ENCODE data around the gene IQGAP1. TPM values are rescaled to one million over a fixed set of nuclear protein-coding genes. Genes with fewer than 3 reads are reported as not detected.

Gene IQGAP1
- total and polyA plus RNA-seq, 2 experiments from 2014 or later, result 65.8 to 125 TPM

DNA sequence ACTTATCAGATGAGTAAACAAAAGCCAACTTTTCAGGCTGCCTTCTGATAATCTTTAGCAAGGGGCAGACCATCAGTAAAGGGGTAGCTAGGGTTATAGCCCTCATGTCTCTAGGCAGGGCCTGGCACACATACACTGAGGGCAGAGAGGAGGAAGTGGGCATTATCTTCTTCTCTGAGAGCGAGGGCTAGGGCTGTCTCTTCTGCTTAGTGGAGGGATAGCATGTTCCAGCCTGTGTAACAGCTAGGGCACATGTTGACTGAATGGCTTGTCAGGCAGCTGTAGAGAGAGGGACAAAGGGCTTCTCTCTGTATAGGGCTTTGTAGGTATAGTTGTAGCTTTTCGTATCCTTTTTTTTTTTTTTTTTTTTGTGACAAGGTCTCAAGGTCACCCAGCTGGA lies 159.5 kb downstream of the IQGAP1 start:
- 53% methylated on average over 2 of the region's 2 CpGs for WGBS (ENCODE audit: low lambda C conversion rate, missing lambda C conversion rate)
- Histone ChIP-seq H3K4me2 (peak overlapping the region; percentile 17), H3K9me2 (replicated peaks; ENCODE audit: insufficient read depth) (no peaks in the 10 kb centered on the region), H3K4me1 (ENCODE audit: insufficient read depth) (peaks cover 3% of the 10 kb centered on the region), H4K20me1 (ENCODE audit: insufficient read depth, poor library complexity, severe bottlenecking) (no peaks in the 10 kb centered on the region), H3K4me3 (no peak overlapping the region), H3K79me2 (peaks cover 52% of the 10 kb centered on the region), H3K36me3 (replicated peaks; ENCODE audit: insufficient read depth, low read depth) (no peaks in the 10 kb centered on the region), H3K27ac (no peak overlapping the region), H2AFZ (no peak overlapping the region), H3K27me3 (no peaks in the 10 kb centered on the region), H3K9me3 (ENCODE audit: low read depth) (no peaks in the 10 kb centered on the region)
- no peak for DNase-seq (ENCODE audit: low spot score)
- TF ChIP-seq CTCF (IDR thresholded peaks at IDR 0.05; ENCODE audit: poor library complexity) (no peak), EZH2 (IDR thresholded peaks at IDR 0.05; ENCODE audit: borderline replicate concordance) (no peak), EZH2phosphoT487 (IDR thresholded peaks at IDR 0.05; ENCODE audit: low read depth, severe bottlenecking, unreplicated experiment) (no peak)

- Histone ChIP-seq H3K27ac (no peak overlapping the region), H4K20me1 (ENCODE audit: insufficient read depth, poor library complexity, severe bottlenecking) (no peaks in the 10 kb centered on the region), H3K9me2 (replicated peaks; ENCODE audit: insufficient read depth) (no peaks in the 10 kb centered on the region), H2AFZ (no peak overlapping the region), H3K36me3 (replicated peaks; ENCODE audit: insufficient read depth, low read depth) (no peaks in the 10 kb centered on the region), H3K4me2 (no peak overlapping the region), H3K4me1 (ENCODE audit: insufficient read depth) (peaks cover 8% of the 10 kb centered on the region), H3K79me2 (peaks cover 48% of the 10 kb centered on the region), H3K9me3 (ENCODE audit: low read depth) (no peaks in the 10 kb centered on the region), H3K27me3 (no peaks in the 10 kb centered on the region), H3K4me3 (no peak overlapping the region)
- no peak for TF ChIP-seq EZH2phosphoT487 (IDR thresholded peaks at IDR 0.05; ENCODE audit: low read depth, severe bottlenecking, unreplicated experiment)
- no peak for TF ChIP-seq EZH2 (IDR thresholded peaks at IDR 0.05; ENCODE audit: borderline replicate concordance)
- TF ChIP-seq CTCF (IDR thresholded peaks at IDR 0.05; ENCODE audit: poor library complexity), result no peak
- DNase-seq (ENCODE audit: low spot score), result no peak
- 90% methylated on average over 6 of the region's 6 CpGs for WGBS (ENCODE audit: low lambda C conversion rate, missing lambda C conversion rate)
These were observed 162.9 kb downstream of the IQGAP1 start for GRCh38 chr15:90550919-90551318.

Small RNA genes lying within 50 kb of the gene (small RNA-seq; reads per million reads assigned to genes)
- gene NDUFA3P4, result not detected

Other genes starting within 250 kb of the IQGAP1 start
- 19.2 and 27.8 TPM in 2 replicates for gene SEMA4B, start 186.9 kb upstream of the IQGAP1 start, total RNA-seq
- 43.5 and 47.9 TPM in 2 replicates for gene SEMA4B, start 186.9 kb upstream of the IQGAP1 start, polyA plus RNA-seq
- 49.6 and 53.3 TPM in 2 replicates for gene CIB1, start 154.3 kb upstream of the IQGAP1 start, total RNA-seq
- 161 and 163 TPM in 2 replicates for gene CIB1, start 154.3 kb upstream of the IQGAP1 start, polyA plus RNA-seq
- gene GDPGP1, start 154.0 kb upstream of the IQGAP1 start, total RNA-seq, result 5.1 and 6.8 TPM in 2 replicates
- 0.56 and 1.7 TPM in 2 replicates for gene GDPGP1, start 154.0 kb upstream of the IQGAP1 start, polyA plus RNA-seq
- gene TTLL13, start 138.7 kb upstream of the IQGAP1 start, total RNA-seq, result not detected in 2 replicates
- gene TTLL13, start 138.7 kb upstream of the IQGAP1 start, polyA plus RNA-seq, result 0.27 TPM in 1 of 2 replicates, not detected in the other
- gene NGRN, start 122.6 kb upstream of the IQGAP1 start, total RNA-seq, result 62.3 and 65.9 TPM in 2 replicates
- 60.0 and 60.2 TPM in 2 replicates for gene NGRN, start 122.6 kb upstream of the IQGAP1 start, polyA plus RNA-seq
- 2.1 and 4.1 TPM in 2 replicates for gene ZNF774, start 36.0 kb upstream of the IQGAP1 start, total RNA-seq
- 2.1 and 2.3 TPM in 2 replicates for gene ZNF774, start 36.0 kb upstream of the IQGAP1 start, polyA plus RNA-seq
- 15.3 and 15.7 TPM in 2 replicates for gene CRTC3, start 141.7 kb downstream of the IQGAP1 start, total RNA-seq
- 17.6 and 18.5 TPM in 2 replicates for gene CRTC3, start 141.7 kb downstream of the IQGAP1 start, polyA plus RNA-seq

Measured in hepatocyte (in vitro differentiated cells).